T47D (cell line): ENCODE data around the gene EFCAB7.

ENCODE experiments used
- DNase-seq, 2 experiments: peaks; one replicate each; pipeline versions ENCODE4 v3.0.0 to v3.0.0-alpha.2; 2011 to 2012; ENCODE audit warnings: low read depth in 1 of 2, low spot score in 1 of 2
- JUND ChIP-seq: IDR thresholded peaks from 2 replicates; pipeline ENCODE4 v1.6.1; 2012; ENCODE audit warnings: low read depth
- in situ Hi-C: cut with HindIII; loops from 2 replicates; pipeline ENCODE4 v1.10.0; 2016; ENCODE audit warnings: low sequenced_read_pairs, low pct_unique_long_range_greater_than_20kb

EFCAB7 gene

GRCh38 chr1:63600248-63600647 is 76.9 kb downstream of the EFCAB7 start:
- in situ Hi-C loops: no loop called here
- no peak for TF ChIP-seq JUND
- no peak for DNase-seq

GRCh38 chr1:63601061-63601460 is 77.7 kb downstream of the EFCAB7 start:
- no peak for TF ChIP-seq JUND
- in situ Hi-C loops: no loop called here
- no peak for DNase-seq

- TF ChIP-seq JUND: no peak
- no peak for DNase-seq
- in situ Hi-C loops: no loop called here
These were observed 78.1 kb downstream of the EFCAB7 start for GRCh38 chr1:63601463-63601862.

- no peak for TF ChIP-seq JUND
- no peak for DNase-seq
- in situ Hi-C loops: no loop called here
These were observed 78.6 kb downstream of the EFCAB7 start for GRCh38 chr1:63601912-63602311.

- DNase-seq: no peak
- in situ Hi-C loops: no loop called here
- TF ChIP-seq JUND: no peak
These were observed 79.3 kb downstream of the EFCAB7 start for GRCh38 chr1:63602629-63603028.

- TF ChIP-seq JUND: no peak
- no peak for DNase-seq
- in situ Hi-C loops: no loop called here
These were observed 80.5 kb downstream of the EFCAB7 start for GRCh38 chr1:63603810-63604209.

GRCh38 chr1:63607322-63607721 is 84.0 kb downstream of the EFCAB7 start:
- in situ Hi-C loops: no loop called here
- TF ChIP-seq JUND: no peak
- no peak for DNase-seq

- in situ Hi-C loops: no loop called here
- TF ChIP-seq JUND: no peak
- no peak for DNase-seq
These were observed 87.9 kb downstream of the EFCAB7 start for GRCh38 chr1:63611231-63611630.

GRCh38 chr1:63612564-63612963 is 89.2 kb downstream of the EFCAB7 start:
- in situ Hi-C loops: no loop called here

GRCh38 chr1:63612971-63613370 is 89.6 kb downstream of the EFCAB7 start:
- TF ChIP-seq JUND: no peak
- no peak for DNase-seq
- in situ Hi-C loops: no loop called here

More at GRCh38 chr1:63612564-63612963, 89.2 kb downstream of the EFCAB7 start:
- TF ChIP-seq JUND: no peak
- peak in 1 of 2 experiments; percentile 40 for DNase-seq

- in situ Hi-C loops: no loop called here
- peak; percentile 22 to 72 for DNase-seq
These were observed 92.6 kb downstream of the EFCAB7 start for GRCh38 chr1:63615768-63616420.

GRCh38 chr1:63617450-63617849 is 94.1 kb downstream of the EFCAB7 start:
- in situ Hi-C loops: no loop called here
- DNase-seq: no peak
- no peak for TF ChIP-seq JUND

More at GRCh38 chr1:63615768-63616420, 92.6 kb downstream of the EFCAB7 start:
- TF ChIP-seq JUND: no peak

GRCh38 chr1:63618011-63618410 is 94.7 kb downstream of the EFCAB7 start:
- DNase-seq: no peak
- no peak for TF ChIP-seq JUND
- in situ Hi-C loops: no loop called here

GRCh38 chr1:63619558-63619957 is 96.2 kb downstream of the EFCAB7 start:
- no peak for DNase-seq
- no peak for TF ChIP-seq JUND
- in situ Hi-C loops: no loop called here
